Ishikawa (cell line): Measurements from ENCODE around the gene CD99L2.

Experiments used
- CEBPB ChIP-seq: IDR thresholded peaks from 2 replicates; pipeline ENCODE4 v1.6.1; 2012
- CREB1 ChIP-seq: IDR thresholded peaks from 2 replicates; pipeline ENCODE4 v1.6.1; 2012; ENCODE audit warnings: low read depth
- EP300 ChIP-seq: IDR thresholded peaks from 2 replicates; pipeline ENCODE4 v1.6.1; 2012; ENCODE audit warnings: borderline replicate concordance
- NFIC ChIP-seq: IDR thresholded peaks from 2 replicates; pipeline ENCODE4 v1.6.1; 2012
- TAF1 ChIP-seq: IDR thresholded peaks from 2 replicates; pipeline ENCODE4 v1.6.1; 2012; ENCODE audit warnings: low read depth, mild to moderate bottlenecking
- TCF12 ChIP-seq: IDR thresholded peaks from 2 replicates; pipeline ENCODE4 v1.6.1; 2012; ENCODE audit warnings: low read depth
- YY1 ChIP-seq: IDR thresholded peaks from 2 replicates; pipeline ENCODE4 v1.6.1; 2012; ENCODE audit warnings: low read depth
- TF ChIP-seq, protein P1 (sequence below): IDR thresholded peaks from 2 replicates; pipeline ENCODE4 v1.6.1; 2012; ENCODE audit warnings: low read depth, mild to moderate bottlenecking
- TF ChIP-seq, protein P2 (sequence below): IDR thresholded peaks from 2 replicates; pipeline ENCODE4 v1.6.1; 2012

DNA sequence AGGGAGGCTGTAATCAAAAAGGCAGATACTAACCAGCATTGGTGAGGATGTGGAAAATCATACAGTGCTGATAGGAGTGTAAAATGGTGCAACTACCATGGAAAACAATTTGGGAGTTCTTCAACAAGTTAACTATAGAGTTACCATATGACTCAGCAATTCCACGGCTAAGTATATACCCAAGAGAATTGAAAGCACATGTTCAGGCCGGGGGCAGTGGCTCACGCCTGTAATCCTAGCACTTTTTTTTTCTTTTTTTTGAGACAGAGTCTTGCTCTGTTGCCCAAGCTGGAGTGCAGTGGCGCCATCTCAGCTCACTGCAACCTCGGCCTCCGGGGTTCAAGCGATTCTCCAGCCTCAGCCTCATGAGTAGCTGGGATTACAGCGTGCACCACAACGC, 15.0 kb upstream of the CD99L2 start:
- TF ChIP-seq YY1 (no peak), CEBPB (no peak), EP300 (no peak), TAF1 (no peak), NFIC (no peak), TCF12 (no peak), CREB1 (no peak)
- TF ChIP-seq, protein P1, sequence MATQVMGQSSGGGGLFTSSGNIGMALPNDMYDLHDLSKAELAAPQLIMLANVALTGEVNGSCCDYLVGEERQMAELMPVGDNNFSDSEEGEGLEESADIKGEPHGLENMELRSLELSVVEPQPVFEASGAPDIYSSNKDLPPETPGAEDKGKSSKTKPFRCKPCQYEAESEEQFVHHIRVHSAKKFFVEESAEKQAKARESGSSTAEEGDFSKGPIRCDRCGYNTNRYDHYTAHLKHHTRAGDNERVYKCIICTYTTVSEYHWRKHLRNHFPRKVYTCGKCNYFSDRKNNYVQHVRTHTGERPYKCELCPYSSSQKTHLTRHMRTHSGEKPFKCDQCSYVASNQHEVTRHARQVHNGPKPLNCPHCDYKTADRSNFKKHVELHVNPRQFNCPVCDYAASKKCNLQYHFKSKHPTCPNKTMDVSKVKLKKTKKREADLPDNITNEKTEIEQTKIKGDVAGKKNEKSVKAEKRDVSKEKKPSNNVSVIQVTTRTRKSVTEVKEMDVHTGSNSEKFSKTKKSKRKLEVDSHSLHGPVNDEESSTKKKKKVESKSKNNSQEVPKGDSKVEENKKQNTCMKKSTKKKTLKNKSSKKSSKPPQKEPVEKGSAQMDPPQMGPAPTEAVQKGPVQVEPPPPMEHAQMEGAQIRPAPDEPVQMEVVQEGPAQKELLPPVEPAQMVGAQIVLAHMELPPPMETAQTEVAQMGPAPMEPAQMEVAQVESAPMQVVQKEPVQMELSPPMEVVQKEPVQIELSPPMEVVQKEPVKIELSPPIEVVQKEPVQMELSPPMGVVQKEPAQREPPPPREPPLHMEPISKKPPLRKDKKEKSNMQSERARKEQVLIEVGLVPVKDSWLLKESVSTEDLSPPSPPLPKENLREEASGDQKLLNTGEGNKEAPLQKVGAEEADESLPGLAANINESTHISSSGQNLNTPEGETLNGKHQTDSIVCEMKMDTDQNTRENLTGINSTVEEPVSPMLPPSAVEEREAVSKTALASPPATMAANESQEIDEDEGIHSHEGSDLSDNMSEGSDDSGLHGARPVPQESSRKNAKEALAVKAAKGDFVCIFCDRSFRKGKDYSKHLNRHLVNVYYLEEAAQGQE, result no peak
- TF ChIP-seq, protein P2, sequence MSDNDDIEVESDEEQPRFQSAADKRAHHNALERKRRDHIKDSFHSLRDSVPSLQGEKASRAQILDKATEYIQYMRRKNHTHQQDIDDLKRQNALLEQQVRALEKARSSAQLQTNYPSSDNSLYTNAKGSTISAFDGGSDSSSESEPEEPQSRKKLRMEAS, result no peak
